ENCODE data around the gene LDB3. TPM values are rescaled to one million over a fixed set of nuclear protein-coding genes. Genes with fewer than 3 reads are reported as not detected.

LDB3 gene
- total RNA-seq, 1 donor from 2014 or later, result 0.16 TPM

DNA sequence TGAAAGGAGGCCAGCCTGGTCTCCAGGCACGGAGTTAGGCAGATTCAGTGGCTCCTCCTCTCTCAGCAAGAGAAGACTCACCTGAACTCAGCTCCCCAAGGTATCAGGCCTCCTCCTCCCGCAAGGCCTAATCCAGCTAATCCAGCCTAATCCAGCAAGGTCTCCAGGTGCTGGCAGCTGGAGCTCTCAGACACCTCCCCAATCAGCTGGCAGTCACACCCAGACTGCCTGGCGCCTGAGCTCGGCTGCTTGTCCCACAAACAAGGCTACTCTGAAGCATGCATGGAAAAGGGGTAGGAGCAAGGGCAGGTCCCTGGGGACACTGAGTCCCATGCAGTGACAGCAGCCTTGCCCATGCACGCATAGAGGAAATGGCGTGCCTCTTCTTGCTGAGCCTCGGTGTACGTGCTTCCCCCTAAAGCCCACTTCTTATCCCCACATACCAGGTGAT, 17.3 kb upstream of the LDB3 start:
- no peak for DNase-seq

DNA sequence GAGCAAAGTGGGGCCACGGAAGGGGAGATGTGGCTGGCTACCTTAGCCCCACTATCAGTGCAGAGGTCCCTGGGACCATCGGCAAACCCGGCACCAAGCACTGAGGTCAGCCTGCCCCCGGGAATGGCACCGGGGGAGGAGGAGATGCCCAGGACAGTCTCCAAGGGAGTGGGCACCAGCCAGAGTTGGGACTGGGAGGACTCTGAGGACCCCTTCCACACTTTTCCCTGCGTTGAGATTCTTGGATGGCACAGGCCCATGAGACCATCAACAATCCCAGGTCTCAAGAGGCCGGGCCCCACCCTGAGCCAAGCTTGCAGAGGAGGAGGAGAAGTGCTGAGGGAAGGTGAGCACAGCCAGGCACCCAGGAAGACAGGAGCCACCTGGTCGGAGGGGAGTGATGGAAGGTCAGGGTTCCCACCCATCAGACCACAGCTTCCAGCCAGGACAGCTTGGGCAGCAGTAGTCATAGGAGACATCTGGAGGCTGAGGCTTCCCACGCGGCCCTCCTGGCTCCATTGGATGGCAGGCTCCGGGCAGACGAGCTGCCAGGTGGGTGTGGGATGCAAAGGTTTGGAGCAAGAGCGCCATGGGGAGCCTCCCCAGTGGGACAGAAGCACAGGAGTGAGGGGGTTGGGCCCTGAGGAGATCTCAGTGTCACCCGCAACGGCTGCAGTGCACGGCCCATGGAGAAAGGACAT, 16.5 kb upstream of the LDB3 start:
- no peak for DNase-seq

GRCh38 chr10:86652361-86653202, 15.7 kb upstream of the LDB3 start:
- DNase-seq, result no peak

DNA sequence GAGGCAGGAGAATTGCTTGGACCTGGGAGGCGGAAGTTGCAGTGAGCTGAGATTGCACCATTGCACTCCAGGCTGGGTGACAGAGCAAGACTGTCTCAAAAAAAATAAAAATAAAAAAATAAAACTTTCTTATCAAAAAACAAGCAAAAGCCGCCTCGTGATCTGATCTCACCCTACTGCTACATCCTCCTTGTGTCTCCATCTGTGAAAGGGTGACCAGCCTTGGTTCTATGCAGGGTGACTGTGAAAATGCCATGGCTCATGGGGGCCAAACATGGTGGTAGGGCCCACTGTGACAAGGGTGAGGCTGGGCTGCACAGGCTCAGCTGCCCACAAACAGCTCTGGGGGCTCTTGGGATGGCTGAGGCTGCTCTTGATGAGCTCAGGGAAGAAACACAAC, 14.9 kb upstream of the LDB3 start:
- DNase-seq, result no peak

GRCh38 chr10:86653987-86654386, 14.3 kb upstream of the LDB3 start:
- no peak for DNase-seq

GRCh38 chr10:86654411-86655172, 13.7 kb upstream of the LDB3 start, which contains the start of gene OPN4:
Gene OPN4, plus strand, starts transcription at chr10:86654547. Its CDS starts 237 bp downstream, at chr10:86654784.
- no peak for DNase-seq

DNA sequence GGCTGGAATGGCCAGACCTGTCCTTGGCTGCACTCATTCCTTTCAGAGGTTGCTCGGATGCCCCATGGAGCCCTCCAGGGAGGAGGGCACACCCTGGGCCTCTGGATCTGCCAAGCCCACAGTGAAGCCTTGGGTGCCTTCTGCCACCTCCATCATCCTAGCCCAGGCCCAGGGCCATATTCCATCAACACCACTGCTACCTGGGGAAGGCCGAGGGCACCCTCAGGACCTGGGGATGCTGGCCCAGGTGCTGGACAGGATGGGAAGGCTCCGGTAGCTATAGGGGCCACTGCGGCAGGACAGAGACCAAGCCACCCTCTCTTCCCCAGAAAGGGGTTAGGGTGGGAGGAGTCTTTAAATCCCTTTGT, 13.2 kb upstream of the LDB3 start:
- no peak for DNase-seq

DNA sequence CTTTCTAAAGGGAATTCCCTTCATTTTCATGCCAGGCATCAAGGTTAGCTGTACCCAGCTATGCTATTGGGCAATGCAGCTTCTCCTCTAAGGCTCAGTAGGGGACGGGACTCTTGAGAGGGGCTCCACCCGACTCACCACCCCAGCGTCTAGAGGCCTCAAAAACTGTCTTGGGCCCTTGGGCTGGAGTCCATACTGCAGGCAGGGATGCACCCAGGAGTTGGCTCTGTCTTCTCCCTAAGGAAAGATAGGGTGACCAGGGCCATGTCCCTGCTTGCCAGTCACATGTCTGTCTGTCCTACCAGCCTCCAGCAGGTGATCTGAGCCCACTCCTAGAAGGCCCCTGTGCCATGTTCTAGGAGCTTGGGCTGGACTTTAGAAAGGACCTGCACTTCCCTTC, 12.7 kb upstream of the LDB3 start:
- no peak for DNase-seq

DNA sequence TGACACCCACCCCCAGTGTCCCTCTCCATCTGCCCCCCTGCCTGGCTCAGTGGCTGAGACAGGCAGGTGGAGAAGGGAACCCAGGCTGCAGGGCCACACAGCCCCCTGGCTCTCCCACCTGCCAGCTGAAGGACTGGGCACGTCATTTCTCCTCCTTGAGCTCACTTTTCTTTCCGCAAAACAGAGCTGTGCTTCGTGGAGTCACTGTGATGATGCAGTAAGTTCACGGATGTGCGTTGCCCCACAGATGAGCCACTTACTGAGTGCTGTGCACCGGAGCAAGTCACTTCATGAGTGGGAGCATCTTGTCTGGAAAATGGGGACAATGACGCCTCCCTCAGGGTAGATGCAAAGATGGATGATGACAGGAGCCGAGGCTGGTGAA, 11.3 kb upstream of the LDB3 start:
- DNase-seq, result no peak

- no peak for DNase-seq
These were observed 10.8 kb upstream of the LDB3 start for GRCh38 chr10:86657396-86658011.

GRCh38 chr10:86658261-86658741, 10.0 kb upstream of the LDB3 start:
- no peak for DNase-seq

- no peak for DNase-seq
These were observed 9.6 kb upstream of the LDB3 start for GRCh38 chr10:86658751-86659150.

- DNase-seq, result no peak
These were observed 9.1 kb upstream of the LDB3 start for GRCh38 chr10:86659161-86659691.

- DNase-seq, result no peak
These were observed 8.4 kb upstream of the LDB3 start for GRCh38 chr10:86659721-86660453.

- no peak for DNase-seq
These were observed 6.9 kb upstream of the LDB3 start for GRCh38 chr10:86661161-86662025.

GRCh38 chr10:86662186-86663045, 5.9 kb upstream of the LDB3 start:
- DNase-seq, result no peak

GRCh38 chr10:86663046-86663345, 5.3 kb upstream of the LDB3 start:
- no peak for DNase-seq

GRCh38 chr10:86663576-86664339, 4.6 kb upstream of the LDB3 start:
- no peak for DNase-seq

All from occipital lobe (tissue), 2 donors.